ENCODE measurements around the gene ZNF276. TPM values are rescaled to one million over a fixed set of nuclear protein-coding genes. Genes with fewer than 3 reads are reported as not detected.

Gene ZNF276
- total and polyA plus RNA-seq, 8 donors: 7.9 to 49.3 (median 11.2) TPM

GRCh38 chr16:89685916-89686315 is 35.4 kb upstream of the ZNF276 start:
- Histone ChIP-seq H3K36me3 (peaks cover 0 to 7% (median 0%) of the 10 kb centered on the region in 3 donors), H3K27me3 (no peaks in the 10 kb centered on the region), H3K4me3 (peak overlapping the region in 2 of 4 donors; percentile 90 to 100), H3K9me3 (no peaks in the 10 kb centered on the region), H3K4me1 (peaks cover 9 to 16% (median 12%) of the 10 kb centered on the region in 3 donors), H3K27ac (no peak overlapping the region)
- FAIRE-seq (no peak), DNase-seq (peak in 2 of 6 donors; percentile 38 to 68), ATAC-seq (no peak)
- intact Hi-C loops (cut with DNase I): no loop called here
- no peak for TF ChIP-seq CTCF (IDR thresholded peaks at IDR 0.05)
- WGBS, 2 donors: 75 to 91% methylated on average over 1 of the region's 1 CpG

- H3K4me1 ChIP-seq: peaks cover 9 to 16% (median 12%) of the 10 kb centered on the region in 3 donors
- H3K4me3 ChIP-seq: peak within 1 kb of the TSS; percentile 69 to 100 (median 95)
- FAIRE-seq (no peak), DNase-seq (peak; percentile 87 to 98 (median 94)), ATAC-seq (peak; percentile 84 to 93 (median 90))
- WGBS, 2 donors: 0 to 1% methylated on average over 54 to 67 of the region's 67 CpGs
- no peaks in the 10 kb centered on the region for H3K9me3 ChIP-seq
- TF ChIP-seq CTCF (IDR thresholded peaks at IDR 0.05): no peak
- H3K27me3 ChIP-seq: no peaks in the 10 kb centered on the region
- peaks cover 0 to 13% (median 6%) of the 10 kb centered on the region in 3 donors for H3K36me3 ChIP-seq
- intact Hi-C loops (cut with DNase I): no loop called here
- H3K27ac ChIP-seq: peak within 1 kb of the TSS; percentile 78 to 91 (median 86)
Measured at GRCh38 chr16:89686520-89687091, 34.7 kb upstream of the ZNF276 start, which contains the start of gene CDK10. Gene CDK10 (plus strand): TSS chr16:89686689. CDS start chr16:89686711, 22 bp downstream.

- H3K4me3 ChIP-seq: peak overlapping the region; percentile 69 to 100 (median 95)
- 4 to 5% methylated on average over 42 of the region's 42 CpGs for WGBS, 2 donors
- H3K4me1 ChIP-seq: peaks cover 9 to 16% (median 12%) of the 10 kb centered on the region in 3 donors
- H3K27me3 ChIP-seq: no peaks in the 10 kb centered on the region
- DNase-seq (peak; percentile 79 to 93 (median 86)), ATAC-seq (peak; percentile 89 to 92 (median 90)), FAIRE-seq (no peak)
- peaks cover 0 to 18% (median 13%) of the 10 kb centered on the region in 3 donors for H3K36me3 ChIP-seq
- no peaks in the 10 kb centered on the region for H3K9me3 ChIP-seq
- peak overlapping the region; percentile 78 to 91 (median 86) for H3K27ac ChIP-seq
- TF ChIP-seq CTCF (IDR thresholded peaks at IDR 0.05): no peak
- intact Hi-C loops (cut with DNase I): no loop called here
Measured at GRCh38 chr16:89687092-89687940, 34.0 kb upstream of the ZNF276 start.

- DNase-seq (peak in 1 of 6 donors; percentile 9), ATAC-seq (no peak)
Measured at GRCh38 chr16:89688395-89688794, 32.9 kb upstream of the ZNF276 start.

More at GRCh38 chr16:89688395-89688794, 32.9 kb upstream of the ZNF276 start:
- FAIRE-seq: no peak
- Histone ChIP-seq H3K27me3 (no peaks in the 10 kb centered on the region), H3K4me1 (peaks cover 9 to 16% (median 12%) of the 10 kb centered on the region in 3 donors), H3K36me3 (peaks cover 0 to 24% (median 24%) of the 10 kb centered on the region in 3 donors), H3K27ac (peak overlapping the region in 1 of 4 donors; percentile 87), H3K4me3 (no peak overlapping the region), H3K9me3 (no peaks in the 10 kb centered on the region)
- TF ChIP-seq CTCF (IDR thresholded peaks at IDR 0.05): no peak
- intact Hi-C loops (cut with DNase I): no loop called here
- WGBS, 2 donors: 61 to 62% methylated on average over 5 of the region's 5 CpGs
